ENCODE measurements around the gene AGXT. TPM values are rescaled to one million over a fixed set of nuclear protein-coding genes. Genes with fewer than 3 reads are reported as not detected.

AGXT gene
- total and polyA plus RNA-seq, 4 donors, result 254 to 1,572 (median 1,428) TPM

GRCh38 chr2:240920783-240921231, 52.2 kb downstream of the AGXT start:
- WGBS, result 75% methylated on average over 4 of the region's 4 CpGs
- Histone ChIP-seq H3K9ac (ENCODE audit: low read depth in 1 of 2, low read length in 2 of 2) (no peak overlapping the region), H3K27me3 (ENCODE audit: control insufficient read depth in 4 of 4, insufficient read depth in 4 of 4, low read length in 3 of 4) (no peaks in the 10 kb centered on the region), H3K4me1 (ENCODE audit: control insufficient read depth in 4 of 4, insufficient read depth in 4 of 4, low read length in 3 of 4) (peaks cover 0 to 1% (median 0%) of the 10 kb centered on the region in 4 donors), H3K36me3 (ENCODE audit: control insufficient read depth in 4 of 4, insufficient read depth in 3 of 4, low read depth in 1 of 4, low read length in 3 of 4) (no peaks in the 10 kb centered on the region), H3K4me3 (ENCODE audit: low read depth in 1 of 3, low read length in 3 of 3) (no peak overlapping the region), H3K9me3 (ENCODE audit: control insufficient read depth in 4 of 4, low read length in 3 of 4) (no peaks in the 10 kb centered on the region), H3K27ac (ENCODE audit: low read depth in 1 of 2, low read length in 2 of 2) (no peak overlapping the region)
- peak; percentile 30 for DNase-seq (ENCODE audit: low spot score)
- TF ChIP-seq TAF1 (conservative IDR thresholded peaks at IDR 0.05) (no peak), HNF4G (IDR thresholded peaks at IDR 0.05) (no peak), ZBTB33 (IDR thresholded peaks at IDR 0.05) (no peak), GABPA (IDR thresholded peaks at IDR 0.05 in 1 of 2, conservative IDR thresholded peaks at IDR 0.05 in 1 of 2) (no peak), FOXA1 (IDR thresholded peaks at IDR 0.05) (no peak), YY1 (IDR thresholded peaks at IDR 0.05) (no peak), MAX (IDR thresholded peaks at IDR 0.05) (no peak), HNF4A (conservative IDR thresholded peaks at IDR 0.05) (no peak), JUND (IDR thresholded peaks at IDR 0.05) (no peak)

- TF ChIP-seq CTCF (IDR thresholded peaks at IDR 0.05; ENCODE audit: low read depth, low read length, missing input control) (no peak), SP1 (IDR thresholded peaks at IDR 0.05) (no peak), JUND (IDR thresholded peaks at IDR 0.05) (no peak), NR2F2 (IDR thresholded peaks at IDR 0.05) (no peak), YY1 (IDR thresholded peaks at IDR 0.05) (no peak), TAF1 (conservative IDR thresholded peaks at IDR 0.05) (no peak)
- Histone ChIP-seq H3K9me3 (ENCODE audit: control insufficient read depth in 4 of 4, low read length in 3 of 4) (no peaks in the 10 kb centered on the region), H3K4me1 (ENCODE audit: control insufficient read depth in 4 of 4, insufficient read depth in 4 of 4, low read length in 3 of 4) (peaks cover 0 to 1% (median 0%) of the 10 kb centered on the region in 4 donors), H3K4me3 (ENCODE audit: low read depth in 1 of 3, low read length in 3 of 3) (no peak overlapping the region), H3K27me3 (ENCODE audit: control insufficient read depth in 4 of 4, insufficient read depth in 4 of 4, low read length in 3 of 4) (no peaks in the 10 kb centered on the region), H3K9ac (ENCODE audit: low read depth in 1 of 2, low read length in 2 of 2) (no peak overlapping the region), H3K36me3 (ENCODE audit: control insufficient read depth in 4 of 4, insufficient read depth in 3 of 4, low read depth in 1 of 4, low read length in 3 of 4) (no peaks in the 10 kb centered on the region), H3K27ac (ENCODE audit: low read depth in 1 of 2, low read length in 2 of 2) (no peak overlapping the region)
- DNase-seq (ENCODE audit: low spot score), result peak; percentile 25
- 92% methylated on average over 13 of the region's 13 CpGs for WGBS
Observed at GRCh38 chr2:240921311-240921994, 52.8 kb downstream of the AGXT start.

- H3K27ac ChIP-seq (ENCODE audit: low read depth in 1 of 2, low read length in 2 of 2), result no peak overlapping the region
- H3K9ac ChIP-seq (ENCODE audit: low read depth in 1 of 2, low read length in 2 of 2), result no peak overlapping the region
- DNase-seq (ENCODE audit: low spot score), result no peak
- H3K4me1 ChIP-seq (ENCODE audit: control insufficient read depth in 4 of 4, insufficient read depth in 4 of 4, low read length in 3 of 4), result peaks cover 0 to 1% (median 0%) of the 10 kb centered on the region in 4 donors
- H3K9me3 ChIP-seq (ENCODE audit: control insufficient read depth in 4 of 4, low read length in 3 of 4), result no peaks in the 10 kb centered on the region
- H3K27me3 ChIP-seq (ENCODE audit: control insufficient read depth in 4 of 4, insufficient read depth in 4 of 4, low read length in 3 of 4), result no peaks in the 10 kb centered on the region
- WGBS, result 94% methylated on average over 1 of the region's 1 CpG
- no peaks in the 10 kb centered on the region for H3K36me3 ChIP-seq (ENCODE audit: control insufficient read depth in 4 of 4, insufficient read depth in 3 of 4, low read depth in 1 of 4, low read length in 3 of 4)
- H3K4me3 ChIP-seq (ENCODE audit: low read depth in 1 of 3, low read length in 3 of 3), result no peak overlapping the region
- TF ChIP-seq EGR1 (IDR thresholded peaks at IDR 0.05; ENCODE audit: low read depth in 2 of 2) (no peak), TAF1 (conservative IDR thresholded peaks at IDR 0.05) (no peak), SP1 (IDR thresholded peaks at IDR 0.05) (no peak), RXRA (IDR thresholded peaks at IDR 0.05) (no peak), REST (IDR thresholded peaks at IDR 0.05) (no peak), MAX (IDR thresholded peaks at IDR 0.05) (no peak), HNF4G (IDR thresholded peaks at IDR 0.05) (no peak), ZBTB33 (IDR thresholded peaks at IDR 0.05) (no peak), NR2F2 (IDR thresholded peaks at IDR 0.05) (no peak), ATF3 (IDR thresholded peaks at IDR 0.05) (no peak)
Observed at GRCh38 chr2:240921995-240922244, 53.3 kb downstream of the AGXT start.
